ENCODE results near the gene C1orf141. TPM values are rescaled to one million over a fixed set of nuclear protein-coding genes. Genes with fewer than 3 reads are reported as not detected.
A peak's percentile ranks its signal among the peaks of the same experiment; 100 is the strongest.

C1orf141 gene
- total and polyA plus RNA-seq, 9 of the 15 experiments (the other 6 are each of a cell fraction or from before 2014, with no cell fraction given) = not detected

DNA sequence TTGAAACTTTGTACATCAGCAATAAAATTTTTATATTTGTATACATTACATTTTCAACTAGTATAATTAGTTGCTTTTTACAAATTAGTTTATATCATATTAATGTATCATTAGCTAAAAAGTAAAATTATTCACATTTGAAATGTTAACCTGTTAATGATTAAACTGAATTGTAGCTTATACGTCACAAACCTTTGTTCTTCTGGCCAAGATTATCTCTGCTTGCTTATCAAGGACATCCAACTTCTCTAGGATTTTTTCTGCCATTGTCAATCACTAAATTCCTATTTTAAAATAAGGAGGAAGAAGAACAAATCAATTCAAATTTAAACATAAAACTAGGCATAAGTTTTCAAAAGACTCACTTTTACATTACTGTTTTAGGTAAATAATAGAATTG lies 7.8 kb downstream of the C1orf141 start:
- CTCF ChIA-PET (ENCODE audit: low intra/inter-chr PET ratio) = interaction anchor here (0.7 kb wide), 1 partner anchor 298 kb away, joined by 3 read pairs; no protein-coding TSS in a partner anchor
- intact Hi-C loops (cut with micrococcal nuclease) (no loop called here), in situ Hi-C loops (cut with MboI) (no loop called here)
- Histone ChIP-seq H3K36me3 (ENCODE audit: control insufficient read depth, insufficient read depth, low read length) (no peaks in the 10 kb centered on the region), H3K4me1 (replicated peaks in 1 of 2; ENCODE audit: control insufficient read depth in 2 of 2, insufficient read depth in 2 of 2, low read length in 2 of 2) (no peaks in the 10 kb centered on the region), H3K27ac (ENCODE audit: extremely low read depth, low read depth, low read length) (no peak overlapping the region), H3K9me1 (ENCODE audit: control insufficient read depth, insufficient read depth, low read length) (no peaks in the 10 kb centered on the region), H3K4me2 (ENCODE audit: insufficient read depth, low read length) (no peak overlapping the region), H3K9me3 (replicated peaks; ENCODE audit: control insufficient read depth, insufficient read depth, low read depth, low read length) (no peaks in the 10 kb centered on the region), H4K20me1 (replicated peaks; ENCODE audit: control insufficient read depth, insufficient read depth, low read length) (no peaks in the 10 kb centered on the region), H2AFZ (ENCODE audit: low read depth, low read length) (peak overlapping the region; percentile 80), H3K9ac (ENCODE audit: insufficient read depth in 1 of 2, low read depth in 2 of 2, low read length in 2 of 2) (no peak overlapping the region), H3K79me2 (ENCODE audit: control insufficient read depth, insufficient read depth, low read length) (no peaks in the 10 kb centered on the region), H3K27me3 (ENCODE audit: control insufficient read depth in 2 of 2, insufficient read depth in 2 of 2, low read length in 2 of 2) (no peaks in the 10 kb centered on the region), H3K4me3 (no peak overlapping the region)
- FAIRE-seq (no peak), ATAC-seq (no peak), DNase-seq (ENCODE audit: extremely low read depth in 1 of 4, low spot score in 3 of 4) (no peak)
- no TSS peak for BruUV-seq (replicated peaks)
- no peak for TF ChIP-seq BMI1 (IDR thresholded peaks at IDR 0.05; ENCODE audit: low read length)
- TF ChIP-seq, protein P1, sequence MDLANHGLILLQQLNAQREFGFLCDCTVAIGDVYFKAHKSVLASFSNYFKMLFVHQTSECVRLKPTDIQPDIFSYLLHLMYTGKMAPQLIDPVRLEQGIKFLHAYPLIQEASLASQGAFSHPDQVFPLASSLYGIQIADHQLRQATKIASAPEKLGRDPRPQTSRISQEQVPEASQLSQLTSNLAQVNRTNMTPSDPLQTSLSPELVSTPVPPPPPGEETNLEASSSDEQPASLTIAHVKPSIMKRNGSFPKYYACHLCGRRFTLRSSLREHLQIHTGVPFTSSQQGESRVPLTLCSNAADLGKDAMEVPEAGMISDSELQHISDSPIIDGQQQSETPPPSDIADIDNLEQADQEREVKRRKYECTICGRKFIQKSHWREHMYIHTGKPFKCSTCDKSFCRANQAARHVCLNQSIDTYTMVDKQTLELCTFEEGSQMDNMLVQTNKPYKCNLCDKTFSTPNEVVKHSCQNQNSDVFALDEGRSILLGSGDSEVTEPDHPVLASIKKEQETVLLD (IDR thresholded peaks at IDR 0.05) = no peak
- TF ChIP-seq ZNF408 (CRISPR knock-in tag; IDR thresholded peaks at IDR 0.05; ENCODE audit: low read depth) = no peak
- TF ChIP-seq MXI1 (IDR thresholded peaks at IDR 0.05; ENCODE audit: low read depth, low read length) = no peak
- no peak for TF ChIP-seq ASH1L (IDR thresholded peaks at IDR 0.05; ENCODE audit: borderline replicate concordance, low read depth, partially characterized antibody)
- TF ChIP-seq, protein P2, sequence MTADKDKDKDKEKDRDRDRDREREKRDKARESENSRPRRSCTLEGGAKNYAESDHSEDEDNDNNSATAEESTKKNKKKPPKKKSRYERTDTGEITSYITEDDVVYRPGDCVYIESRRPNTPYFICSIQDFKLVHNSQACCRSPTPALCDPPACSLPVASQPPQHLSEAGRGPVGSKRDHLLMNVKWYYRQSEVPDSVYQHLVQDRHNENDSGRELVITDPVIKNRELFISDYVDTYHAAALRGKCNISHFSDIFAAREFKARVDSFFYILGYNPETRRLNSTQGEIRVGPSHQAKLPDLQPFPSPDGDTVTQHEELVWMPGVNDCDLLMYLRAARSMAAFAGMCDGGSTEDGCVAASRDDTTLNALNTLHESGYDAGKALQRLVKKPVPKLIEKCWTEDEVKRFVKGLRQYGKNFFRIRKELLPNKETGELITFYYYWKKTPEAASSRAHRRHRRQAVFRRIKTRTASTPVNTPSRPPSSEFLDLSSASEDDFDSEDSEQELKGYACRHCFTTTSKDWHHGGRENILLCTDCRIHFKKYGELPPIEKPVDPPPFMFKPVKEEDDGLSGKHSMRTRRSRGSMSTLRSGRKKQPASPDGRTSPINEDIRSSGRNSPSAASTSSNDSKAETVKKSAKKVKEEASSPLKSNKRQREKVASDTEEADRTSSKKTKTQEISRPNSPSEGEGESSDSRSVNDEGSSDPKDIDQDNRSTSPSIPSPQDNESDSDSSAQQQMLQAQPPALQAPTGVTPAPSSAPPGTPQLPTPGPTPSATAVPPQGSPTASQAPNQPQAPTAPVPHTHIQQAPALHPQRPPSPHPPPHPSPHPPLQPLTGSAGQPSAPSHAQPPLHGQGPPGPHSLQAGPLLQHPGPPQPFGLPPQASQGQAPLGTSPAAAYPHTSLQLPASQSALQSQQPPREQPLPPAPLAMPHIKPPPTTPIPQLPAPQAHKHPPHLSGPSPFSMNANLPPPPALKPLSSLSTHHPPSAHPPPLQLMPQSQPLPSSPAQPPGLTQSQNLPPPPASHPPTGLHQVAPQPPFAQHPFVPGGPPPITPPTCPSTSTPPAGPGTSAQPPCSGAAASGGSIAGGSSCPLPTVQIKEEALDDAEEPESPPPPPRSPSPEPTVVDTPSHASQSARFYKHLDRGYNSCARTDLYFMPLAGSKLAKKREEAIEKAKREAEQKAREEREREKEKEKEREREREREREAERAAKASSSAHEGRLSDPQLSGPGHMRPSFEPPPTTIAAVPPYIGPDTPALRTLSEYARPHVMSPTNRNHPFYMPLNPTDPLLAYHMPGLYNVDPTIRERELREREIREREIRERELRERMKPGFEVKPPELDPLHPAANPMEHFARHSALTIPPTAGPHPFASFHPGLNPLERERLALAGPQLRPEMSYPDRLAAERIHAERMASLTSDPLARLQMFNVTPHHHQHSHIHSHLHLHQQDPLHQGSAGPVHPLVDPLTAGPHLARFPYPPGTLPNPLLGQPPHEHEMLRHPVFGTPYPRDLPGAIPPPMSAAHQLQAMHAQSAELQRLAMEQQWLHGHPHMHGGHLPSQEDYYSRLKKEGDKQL (CRISPR knock-in tag; IDR thresholded peaks at IDR 0.05; ENCODE audit: borderline replicate concordance) = no peak
- no peak for TF ChIP-seq KDM4B (IDR thresholded peaks at IDR 0.05; ENCODE audit: borderline replicate concordance in 2 of 2, low read depth in 1 of 2)
- no peak for TF ChIP-seq ZNF239 (CRISPR knock-in tag; IDR thresholded peaks at IDR 0.05)
- TF ChIP-seq HNRNPLL (IDR thresholded peaks at IDR 0.05; ENCODE audit: low read depth, low read length, poor library complexity, severe bottlenecking) = no peak
- TF ChIP-seq KHSRP (IDR thresholded peaks at IDR 0.05) = no peak
- TF ChIP-seq RFX7 (CRISPR knock-in tag; IDR thresholded peaks at IDR 0.05) = no peak
- 90% methylated on average over 1 of the region's 1 CpG for WGBS (ENCODE audit: insufficient coverage, low coverage, missing lambda C conversion rate)
- POLR2A ChIA-PET = no interaction called here
